Measurements from ENCODE around the gene GNL3.

Gene GNL3

GRCh38 chr3:52690560-52690959 is 4.7 kb downstream of the GNL3 start:
- DNase-seq = no peak

GRCh38 chr3:52693071-52693470 is 7.2 kb downstream of the GNL3 start:
- DNase-seq = no peak

- DNase-seq = no peak
Measured at GRCh38 chr3:52694528-52695189, 8.8 kb downstream of the GNL3 start.

GRCh38 chr3:52695798-52696671 is 10.2 kb downstream of the GNL3 start:
- no peak for DNase-seq

- no peak for DNase-seq
Measured at GRCh38 chr3:52696830-52697631, 11.2 kb downstream of the GNL3 start.

- no peak for DNase-seq
Measured at GRCh38 chr3:52697632-52697965, 11.8 kb downstream of the GNL3 start.

GRCh38 chr3:52703341-52703740 is 17.5 kb downstream of the GNL3 start:
- no peak for DNase-seq

GRCh38 chr3:52704611-52705437 is 19.0 kb downstream of the GNL3 start:
- no peak for DNase-seq

GRCh38 chr3:52705438-52705687 is 19.5 kb downstream of the GNL3 start:
- no peak for DNase-seq

GRCh38 chr3:52705688-52706686 is 20.2 kb downstream of the GNL3 start, which contains the start of the genes GLT8D1 and SPCS1:
Gene GLT8D1, minus strand, starts transcription at chr3:52705791. Its CDS starts 5,331 bp downstream, at chr3:52700460.
Gene SPCS1, plus strand, starts transcription at chr3:52706106. Its CDS starts 141 bp downstream, at chr3:52706247.
- DNase-seq = peak; percentile 56

GRCh38 chr3:52707585-52707984 is 21.8 kb downstream of the GNL3 start:
- no peak for DNase-seq

- DNase-seq = no peak
Measured at GRCh38 chr3:52710512-52710911, 24.7 kb downstream of the GNL3 start.

GRCh38 chr3:52712291-52713212 is 26.7 kb downstream of the GNL3 start:
- DNase-seq = no peak

GRCh38 chr3:52714335-52715302 is 28.8 kb downstream of the GNL3 start:
- DNase-seq = no peak

- DNase-seq = no peak
Measured at GRCh38 chr3:52715714-52716305, 30.0 kb downstream of the GNL3 start.

- no peak for DNase-seq
Measured at GRCh38 chr3:52719618-52720017, 33.8 kb downstream of the GNL3 start.

- no peak for DNase-seq
Measured at GRCh38 chr3:52721002-52721729, 35.3 kb downstream of the GNL3 start.

GRCh38 chr3:52721730-52722008 is 35.8 kb downstream of the GNL3 start:
- no peak for DNase-seq
